H1 (cell line): Measurements from ENCODE around the gene OPN3. TPM values are rescaled to one million over a fixed set of nuclear protein-coding genes. Genes with fewer than 3 reads are reported as not detected.

ENCODE experiments used
- CTCF ChIA-PET: fragments of 300-600 bp; sonication (Branson Sonifier 250); formaldehyde crosslinking; loops from one replicate; lab custom pipeline; 2021; ENCODE audit not compliant: partially characterized antibody; lab: Charles Lee
- POLR2A ChIA-PET: fragments of 300-600 bp; sonication (Branson Sonifier 250); formaldehyde crosslinking; loops from one replicate; lab custom pipeline; 2021; ENCODE audit warnings: inconsistent platforms; ENCODE audit not compliant: partially characterized antibody; lab: Charles Lee
- DNase-seq, 2 experiments: peaks; one replicate each; pipeline versions ENCODE4 v3.0.0 to v3.0.0-alpha.2; 2010 to 2022; ENCODE audit warnings: low spot score in 2 of 2, low read depth in 1 of 2, mixed read lengths in 1 of 2
- FAIRE-seq: peaks from 2 replicates; lab custom pipeline; 2011; peaks lifted over from hg19 to GRCh38; lab: Jason Lieb, UNC
- H2AFZ ChIP-seq: 2 replicates; pipeline ENCODE4 v1.8.1; 2012; ENCODE audit warnings: low read length, inconsistent platforms
- H2AK5ac ChIP-seq: 2 replicates; pipeline ENCODE4 v1.6.1; 2013; ENCODE audit warnings: low read depth, low read length
- H2BK120ac ChIP-seq: replicated peaks from 2 replicates; pipeline ENCODE3; 2013; ENCODE audit warnings: low read depth, low read length, inconsistent platforms
- H2BK12ac ChIP-seq: 2 replicates; pipeline ENCODE4 v1.6.1; 2013; ENCODE audit warnings: low read depth, low read length
- H2BK15ac ChIP-seq: 2 replicates; pipeline ENCODE4 v1.6.1; 2013; ENCODE audit warnings: low read length
- H2BK20ac ChIP-seq: 2 replicates; pipeline ENCODE4 v1.6.1; 2013; ENCODE audit warnings: low read length
- H2BK5ac ChIP-seq: 2 replicates; pipeline ENCODE4 v1.6.1; 2013; ENCODE audit warnings: low read depth, low read length
- H3K14ac ChIP-seq: 2 replicates; pipeline ENCODE4 v1.6.1; 2013; ENCODE audit warnings: inconsistent platforms; ENCODE audit not compliant: insufficient read length
- H3K18ac ChIP-seq: 2 replicates; pipeline ENCODE4 v1.6.1; 2013; ENCODE audit warnings: low read length; ENCODE audit errors: extremely low read depth
- H3K23ac ChIP-seq: 2 replicates; pipeline ENCODE4 v1.6.1; 2013; ENCODE audit warnings: inconsistent platforms; ENCODE audit not compliant: insufficient read length
- H3K23me2 ChIP-seq: 2 replicates; pipeline ENCODE4 v1.6.1; 2013; ENCODE audit warnings: low read depth, low read length
- H3K27ac ChIP-seq: 2 replicates; pipeline ENCODE4 v1.6.1; 2011; ENCODE audit warnings: low read depth, low read length, inconsistent platforms
- H3K27me3 ChIP-seq, 4 experiments: replicated peaks in 1 of 4; 1 replicate in 1 of 4; 2 replicates in 3 of 4; pipeline versions ENCODE4 v1.6.1 to v1.8.1; 2011 to 2013; ENCODE audit warnings: low read length in 3 of 4, mild to moderate bottlenecking in 3 of 4, inconsistent platforms in 2 of 4, mixed read lengths in 2 of 4, moderate library complexity in 1 of 4; ENCODE audit not compliant: control insufficient read depth in 3 of 4, insufficient read depth in 3 of 4; ENCODE audit errors: extremely low read depth in 1 of 4
- H3K36me3 ChIP-seq, 4 experiments: 2 replicates each; pipeline versions ENCODE4 v1.6.1 to v1.8.1; 2011 to 2013; ENCODE audit warnings: mild to moderate bottlenecking in 4 of 4, low read length in 3 of 4, moderate library complexity in 2 of 4, control low read depth in 1 of 4, inconsistent platforms in 1 of 4; ENCODE audit not compliant: insufficient read depth in 4 of 4, control insufficient read depth in 2 of 4
- H3K4ac ChIP-seq: replicated peaks from 2 replicates; pipeline ENCODE3; 2013; ENCODE audit warnings: low read length, low read depth, mixed read lengths, inconsistent platforms; ENCODE audit not compliant: insufficient read length
- H3K4me1 ChIP-seq, 4 experiments: replicated peaks in 1 of 4; 1 replicate in 1 of 4; 2 replicates in 3 of 4; pipeline versions ENCODE4 v1.6.1 to v1.8.1; 2011 to 2013; ENCODE audit warnings: low read length in 3 of 4, inconsistent platforms in 2 of 4, mixed read lengths in 1 of 4; ENCODE audit not compliant: insufficient read depth in 4 of 4, control insufficient read depth in 3 of 4
- H3K4me2 ChIP-seq, 2 experiments: 2 replicates each; pipeline versions ENCODE4 v1.6.1 to v1.8.1; 2011 to 2013; ENCODE audit warnings: low read depth in 2 of 2, low read length in 2 of 2, control low read depth in 1 of 2, inconsistent platforms in 1 of 2, mild to moderate bottlenecking in 1 of 2; ENCODE audit not compliant: insufficient read depth in 1 of 2
- H3K4me3 ChIP-seq, 4 experiments: fragments of 200-600, 300-600 bp in 1 of 4; sonication (generic), shearing (Covaris generic), sonication (Bioruptor Twin) in 1 of 4; 2 replicates each; pipeline versions ENCODE4 v1.5.1 to v1.8.1; 2011 to 2016; ENCODE audit warnings: low read length in 4 of 4, low read depth in 3 of 4, control low read depth in 2 of 4, inconsistent platforms in 2 of 4, mild to moderate bottlenecking in 2 of 4, mixed read lengths in 1 of 4, moderate library complexity in 1 of 4; ENCODE audit not compliant: insufficient read depth in 2 of 4; ENCODE audit errors: extremely low read depth in 1 of 4
- H3K56ac ChIP-seq: replicated peaks from 2 replicates; pipeline ENCODE3; 2013; ENCODE audit warnings: low read depth, mild to moderate bottlenecking, mixed read lengths, low read length, inconsistent platforms; ENCODE audit not compliant: insufficient read length
- H3K79me1 ChIP-seq: 2 replicates; pipeline ENCODE4 v1.6.1; 2013; ENCODE audit warnings: low read depth, low read length, control low read depth
- H3K79me2 ChIP-seq, 2 experiments: 2 replicates each; pipeline versions ENCODE4 v1.6.1 to v1.8.1; 2012 to 2013; ENCODE audit warnings: low read length in 2 of 2, mild to moderate bottlenecking in 2 of 2, inconsistent platforms in 1 of 2; ENCODE audit not compliant: insufficient read depth in 2 of 2, control insufficient read depth in 1 of 2
- H3K9ac ChIP-seq, 4 experiments: replicated peaks in 1 of 4; 1 replicate in 1 of 4; 2 replicates in 3 of 4; pipeline versions ENCODE4 v1.6.1 to v1.8.1; 2011 to 2013; ENCODE audit warnings: low read depth in 3 of 4, low read length in 3 of 4, control low read depth in 2 of 4, mild to moderate bottlenecking in 2 of 4, moderate library complexity in 2 of 4, inconsistent platforms in 1 of 4; ENCODE audit errors: extremely low read depth in 1 of 4
- H3K9me3 ChIP-seq, 2 experiments: 2 replicates each; pipeline versions ENCODE4 v1.6.1 to v1.8.1; 2012 to 2013; ENCODE audit warnings: mild to moderate bottlenecking in 2 of 2, moderate library complexity in 2 of 2, control low read depth in 1 of 2, inconsistent platforms in 1 of 2, low read depth in 1 of 2, low read length in 1 of 2, mixed read lengths in 1 of 2; ENCODE audit not compliant: insufficient read depth in 2 of 2
- H4K20me1 ChIP-seq, 2 experiments: replicated peaks in 1 of 2; 2 replicates each; pipeline versions ENCODE3 to v1.8.1; 2011 to 2013; ENCODE audit warnings: inconsistent platforms in 2 of 2, low read length in 2 of 2, mild to moderate bottlenecking in 1 of 2; ENCODE audit not compliant: insufficient read depth in 2 of 2, control insufficient read depth in 1 of 2
- H4K5ac ChIP-seq: 2 replicates; pipeline ENCODE4 v1.6.1; 2013; ENCODE audit warnings: low read length, low read depth, mixed read lengths, inconsistent platforms; ENCODE audit not compliant: insufficient read length
- H4K8ac ChIP-seq: 2 replicates; pipeline ENCODE4 v1.8.0; 2013; ENCODE audit warnings: mild to moderate bottlenecking, moderate library complexity, low read length, inconsistent platforms; ENCODE audit not compliant: insufficient read depth; ENCODE audit errors: extremely low read depth
- H4K91ac ChIP-seq: replicated peaks from 2 replicates; pipeline ENCODE3; 2013; ENCODE audit warnings: low read length, mixed read lengths, inconsistent platforms; ENCODE audit not compliant: insufficient read length
- BACH1 ChIP-seq: IDR thresholded peaks from 2 replicates; pipeline ENCODE4 v1.6.1; 2012; ENCODE audit warnings: low read length, improper control_type of control experiment
- CBX5 ChIP-seq: fragments of 300-800, 300-1000 bp; sonication (generic); IDR thresholded peaks from 2 replicates; pipeline ENCODE4 v1.7.1; 2016; ENCODE audit warnings: antibody characterized with exemption, low read length, low read depth
- CBX8 ChIP-seq: fragments of 300-800, 300-1000 bp; sonication (generic); IDR thresholded peaks from 2 replicates; pipeline ENCODE4 v1.7.1; 2016; ENCODE audit warnings: low read depth, low read length, borderline replicate concordance
- CHD2 ChIP-seq: IDR thresholded peaks from 2 replicates; pipeline ENCODE4 v1.6.1; 2012; ENCODE audit warnings: low read length, improper control_type of control experiment
- CTBP2 ChIP-seq: IDR thresholded peaks from 2 replicates; pipeline ENCODE4 v1.7.0; 2011; ENCODE audit warnings: borderline replicate concordance, mild to moderate bottlenecking, moderate library complexity, mixed read lengths, low read length; ENCODE audit not compliant: insufficient read depth, insufficient read length
- HDAC2 ChIP-seq, 2 experiments: fragments of 300-600 bp in 1 of 2; sonication (generic) in 1 of 2; IDR thresholded peaks; 2 replicates each; pipeline ENCODE4 v1.6.1; 2011 to 2012; ENCODE audit warnings: low read depth in 2 of 2, low read length in 2 of 2, mild to moderate bottlenecking in 2 of 2, moderate library complexity in 2 of 2, borderline replicate concordance in 1 of 2, inconsistent platforms in 1 of 2
- JUND ChIP-seq: IDR thresholded peaks from 2 replicates; pipeline ENCODE4 v1.6.1; 2011; ENCODE audit warnings: mild to moderate bottlenecking, improper control_type of control experiment, low read length
- MAFK ChIP-seq: IDR thresholded peaks from 2 replicates; pipeline ENCODE4 v1.6.1; 2012; ENCODE audit warnings: low read depth, mild to moderate bottlenecking, improper control_type of control experiment, low read length
- RXRA ChIP-seq: IDR thresholded peaks from 2 replicates; pipeline ENCODE4 v1.6.1; 2011; ENCODE audit warnings: low read depth, mild to moderate bottlenecking, low read length, moderate library complexity; ENCODE audit not compliant: insufficient read depth
- TBP ChIP-seq: IDR thresholded peaks from 2 replicates; pipeline ENCODE4 v1.6.1; 2011; ENCODE audit warnings: low read depth, low read length, improper control_type of control experiment
- WGBS, 2 experiments: shearing (Covaris generic) in 1 of 2; methylation state at CpG; one replicate each; pipeline versions ENCODE4 v1.1.6 to v1.1.7; 2013 to 2015; ENCODE audit warnings: low lambda C conversion rate in 2 of 2, mixed read lengths in 2 of 2, inconsistent platforms in 1 of 2, low coverage in 1 of 2, missing lambda C conversion rate in 1 of 2; ENCODE audit not compliant: insufficient replicate concordance in 2 of 2, insufficient coverage in 1 of 2, insufficient read length in 1 of 2; ENCODE audit errors: extremely low coverage in 1 of 2, missing lambda C conversion rate in 1 of 2; 5-methylcytosine and 5-hydroxymethylcytosine counted together
- polyA plus RNA-seq, 7 experiments: library from polyadenylated mRNA; depleted of rRNA in 3 of 7; stranded (reverse) in 5 of 7; unstranded in 2 of 7; fragments of >200 nt in 5 of 7; fragments of 200-250 nt in 2 of 7; gene quantifications; 1 replicate in 5 of 7; 2 replicates in 1 of 7; 4 replicates in 1 of 7; pipeline versions ENCODE4 v1.2.1 to v1.2.3, GENCODE V29; 2011 to 2013; ENCODE audit warnings: missing spikeins in 2 of 7, mixed read lengths in 2 of 7
- total RNA-seq: library from RNA; stranded (reverse); fragmentation: NEBNext Ultra II Directional; extraction: Animal tissue kit (Norgen Biotek cat#: 25700); gene quantifications from 2 replicates; pipeline ENCODE4 v1.2.1, GENCODE V29; 2021
- TF ChIP-seq, protein P1 (sequence below): IDR thresholded peaks from 2 replicates; pipeline ENCODE4 v1.6.1; 2012; ENCODE audit warnings: inconsistent platforms

Gene OPN3
- total and polyA plus RNA-seq, 2 of the 8 experiments (the other 6 are each of a cell fraction or from before 2014, with no cell fraction given): 8.8 to 19.4 TPM

DNA sequence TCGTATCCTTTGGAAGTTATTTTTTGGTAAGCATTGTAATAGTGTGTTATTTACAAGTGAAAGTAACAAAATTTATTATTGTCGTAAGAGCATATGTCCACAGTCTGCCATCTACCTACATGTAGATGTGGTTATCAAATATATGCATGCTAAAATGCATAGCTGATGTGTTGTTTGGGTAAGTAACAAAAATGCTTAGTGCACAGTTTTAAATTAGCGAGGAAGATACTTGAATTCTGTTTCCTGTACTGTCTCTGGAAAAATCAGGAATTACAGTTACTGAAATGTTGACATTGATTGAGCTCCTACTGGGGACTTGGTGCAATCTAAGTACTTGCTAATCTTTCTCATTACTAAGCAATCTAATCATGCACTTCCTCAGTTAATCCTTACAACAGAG is 26.2 kb upstream of the OPN3 start:
- Histone ChIP-seq H3K4me3 (no peak overlapping the region), H4K5ac (no peak overlapping the region), H3K27ac (no peak overlapping the region), H3K4ac (no peak overlapping the region), H3K36me3 (no peaks in the 10 kb centered on the region), H2AK5ac (no peak overlapping the region), H2BK5ac (no peak overlapping the region), H2AFZ (no peak overlapping the region), H3K4me1 (no peaks in the 10 kb centered on the region), H3K56ac (no peak overlapping the region), H3K23ac (no peak overlapping the region), H3K79me2 (no peaks in the 10 kb centered on the region), H2BK15ac (no peak overlapping the region), H2BK120ac (no peak overlapping the region), H3K14ac (no peak overlapping the region), H4K91ac (no peak overlapping the region), H3K27me3 (no peaks in the 10 kb centered on the region), H2BK20ac (no peak overlapping the region), H3K18ac (no peak overlapping the region), H2BK12ac (no peak overlapping the region), H4K20me1 (no peaks in the 10 kb centered on the region), H3K9ac (no peak overlapping the region), H3K4me2 (no peak overlapping the region)
- ChIA-PET CTCF (no interaction called here), POLR2A (no interaction called here)
- FAIRE-seq: no peak
- 91% methylated on average over 3 of the region's 3 CpGs; no CpG with 5 or more reads in 1 of the 2 experiments for WGBS, 2 experiments
- TF ChIP-seq CBX5 (no peak), CBX8 (no peak), JUND (no peak), CTBP2 (no peak), CHD2 (no peak), RXRA (no peak), BACH1 (no peak), HDAC2 (IDR thresholded peaks at IDR 0.05; ENCODE audit: borderline replicate concordance in 1 of 2, low read depth in 2 of 2, low read length in 2 of 2) (no peak), MAFK (no peak), TBP (no peak)
- TF ChIP-seq, protein P1, sequence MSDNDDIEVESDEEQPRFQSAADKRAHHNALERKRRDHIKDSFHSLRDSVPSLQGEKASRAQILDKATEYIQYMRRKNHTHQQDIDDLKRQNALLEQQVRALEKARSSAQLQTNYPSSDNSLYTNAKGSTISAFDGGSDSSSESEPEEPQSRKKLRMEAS: no peak
- TF ChIP-seq, all 59 proteins: peak for 0
- H3K79me1 ChIP-seq: no peaks in the 10 kb centered on the region
- no peaks in the 10 kb centered on the region for H3K9me3 ChIP-seq
- DNase-seq: no peak
- H4K8ac ChIP-seq: no peak overlapping the region
- H3K23me2 ChIP-seq: no peaks in the 10 kb centered on the region
